ENCODE results near the gene MSH5. TPM values are rescaled to one million over a fixed set of nuclear protein-coding genes. Genes with fewer than 3 reads are reported as not detected.

MSH5 gene
- total and polyA plus RNA-seq, 9 of the 15 experiments (the other 6 are each of a cell fraction or from before 2014, with no cell fraction given), result 12.5 to 104 (median 46.6) TPM

- TF ChIP-seq E4F1 (CRISPR knock-in tag; IDR thresholded peaks at IDR 0.05; ENCODE audit: borderline replicate concordance), result no peak
- no peak for TF ChIP-seq FOXP1 (CRISPR knock-in tag; IDR thresholded peaks at IDR 0.05)
- no peak for TF ChIP-seq CAMTA2 (CRISPR knock-in tag; conservative IDR thresholded peaks at IDR 0.05)
- TF ChIP-seq HMG20A (CRISPR knock-in tag; conservative IDR thresholded peaks at IDR 0.05), result no peak
- no peak for TF ChIP-seq ZNF699 (CRISPR knock-in tag; IDR thresholded peaks at IDR 0.05; ENCODE audit: insufficient replicate concordance)
- no peak for TF ChIP-seq ZFP1 (CRISPR knock-in tag; IDR thresholded peaks at IDR 0.05)
- TF ChIP-seq ATF4 (CRISPR knock-in tag; IDR thresholded peaks at IDR 0.05), result no peak
- TF ChIP-seq MYNN (IDR thresholded peaks at IDR 0.05), result no peak
- TF ChIP-seq MYNN (CRISPR knock-in tag; IDR thresholded peaks at IDR 0.05), result 0 out of 2 replicates have a peak, but pooled peaks have one; percentile 25
- TF ChIP-seq PURB (CRISPR knock-in tag; IDR thresholded peaks at IDR 0.05; ENCODE audit: low read depth), result no peak
- TF ChIP-seq ILF3 (IDR thresholded peaks at IDR 0.05; ENCODE audit: borderline replicate concordance), result no peak
- TF ChIP-seq ZBTB40 (IDR thresholded peaks at IDR 0.05), result no peak
- no peak for TF ChIP-seq ZBTB40 (CRISPR knock-in tag; IDR thresholded peaks at IDR 0.05)
- TF ChIP-seq NCOA1 (IDR thresholded peaks at IDR 0.05; ENCODE audit: low read depth), result no peak
- TF ChIP-seq ZNF695 (CRISPR knock-in tag; IDR thresholded peaks at IDR 0.05), result no peak
- no peak for TF ChIP-seq MCM7 (IDR thresholded peaks at IDR 0.05)
- TF ChIP-seq BRCA1 (IDR thresholded peaks at IDR 0.05), result no peak
- TF ChIP-seq BRCA1 (CRISPR knock-in tag; IDR thresholded peaks at IDR 0.05), result 0 out of 2 replicates have a peak, but pooled peaks have one; percentile 79
- no peak for TF ChIP-seq GATA2 (CRISPR knock-in tag; IDR thresholded peaks at IDR 0.05)
- no peak for TF ChIP-seq CBX1 (IDR thresholded peaks at IDR 0.05; ENCODE audit: low read depth)
These were observed 32.1 kb upstream of the MSH5 start (continued) for GRCh38 chr6:31707701-31708100.
